HCT116 (cell line): ENCODE results near the gene UPK3BL2. TPM values are rescaled to one million over a fixed set of nuclear protein-coding genes. Genes with fewer than 3 reads are reported as not detected.
"Not testable (repeated sequence)": the region's sequence is repeated elsewhere in the genome, so short reads cannot be mapped to it uniquely, and the experiment has no call there.

ENCODE experiments used
- ATAC-seq: fragments of 200-7000 bp; cut with Tn5 transposase; 2 replicates; pipeline ENCODE4 v1.9.1; 2020; ENCODE audit warnings: mild to moderate bottlenecking, moderate library complexity
- BruUV-seq: library from RNA; stranded (reverse); fragments of 400-500 nt; replicated peaks from 2 replicates; lab custom pipeline; 2021; lab: Mats Ljungman, UMichigan
- CTCF ChIA-PET: fragments of 300-600 bp; sonication (Branson Sonifier 250); formaldehyde crosslinking; loops from one replicate; lab custom pipeline; 2021; ENCODE audit warnings: antibody characterized with exemption; lab: Charles Lee
- POLR2A ChIA-PET: fragments of 300-600, 350-600 bp; sonication (Branson Sonifier 250); formaldehyde crosslinking; loops from one replicate; lab custom pipeline; 2021; ENCODE audit warnings: antibody characterized with exemption; lab: Charles Lee
- RAD21 ChIA-PET, 2 experiments: fragments of 300-600 bp; sonication (Branson Sonifier 250); formaldehyde crosslinking; loops; one replicate each; lab custom pipeline; 2023; ENCODE audit warnings: low total read pairs in 2 of 2; ENCODE audit not compliant: uncharacterized antibody in 2 of 2, unreplicated experiment in 2 of 2, low non-redundant PET in 1 of 2; lab: Charles Lee
- DNase-seq: peaks from one replicate; pipeline ENCODE4 v3.0.0-alpha.2; 2010; ENCODE audit warnings: low read depth, low spot score
- H2AFZ ChIP-seq: fragments of 200-600 bp; shearing (Covaris generic), sonication (generic); 2 replicates; pipeline ENCODE4 v1.6.1; 2017; ENCODE audit warnings: low read depth, mixed run types, mixed read lengths, antibody characterized with exemption, low read length; ENCODE audit not compliant: poor library complexity, severe bottlenecking
- H3K27ac ChIP-seq: 2 replicates; pipeline ENCODE4 v1.5.1; 2012; ENCODE audit warnings: low read depth, low read length
- H3K27me3 ChIP-seq: fragments of 200-600 bp; sonication (generic); 2 replicates; pipeline ENCODE4 v1.6.1; 2016; ENCODE audit warnings: mixed run types, low read length, mixed read lengths; ENCODE audit not compliant: insufficient read depth
- H3K36me3 ChIP-seq, 2 experiments: fragments of 200-500 bp in 1 of 2; fragments of 200-600 bp in 1 of 2; sonication (Bioruptor generic) in 1 of 2; sonication (generic) in 1 of 2; 2 replicates each; pipeline versions ENCODE4 v1.5.1 to v1.6.1; 2014 to 2016; ENCODE audit warnings: low read length in 2 of 2, inconsistent platforms in 1 of 2, mixed read lengths in 1 of 2, mixed run types in 1 of 2; ENCODE audit not compliant: insufficient read depth in 2 of 2, control insufficient read depth in 1 of 2
- H3K4me1 ChIP-seq, 2 experiments: fragments of 200-600 bp in 1 of 2; sonication (generic) in 1 of 2; 2 replicates each; pipeline versions ENCODE4 v1.5.1 to v1.6.1; 2012 to 2017; ENCODE audit warnings: low read length in 2 of 2, inconsistent platforms in 1 of 2, mild to moderate bottlenecking in 1 of 2, mixed read lengths in 1 of 2, mixed run types in 1 of 2, moderate library complexity in 1 of 2; ENCODE audit not compliant: insufficient read depth in 2 of 2, control insufficient read depth in 1 of 2
- H3K4me2 ChIP-seq: fragments of 200-600 bp; sonication (generic); 2 replicates; pipeline ENCODE4 v1.6.1; 2017; ENCODE audit warnings: mixed run types, low read length, mixed read lengths
- H3K4me3 ChIP-seq, 2 experiments: fragments of 200-600 bp in 1 of 2; sonication (generic) in 1 of 2; replicated peaks in 1 of 2; 2 replicates each; pipeline ENCODE4 v1.5.1; 2011 to 2016; ENCODE audit warnings: low read length in 2 of 2, control low read depth in 1 of 2, low read depth in 1 of 2, mild to moderate bottlenecking in 1 of 2, mixed read lengths in 1 of 2, mixed run types in 1 of 2
- H3K79me2 ChIP-seq: fragments of 200-600 bp; sonication (generic); 2 replicates; pipeline ENCODE4 v1.6.1; 2017; ENCODE audit warnings: mild to moderate bottlenecking, mixed run types, low read length, moderate library complexity, mixed read lengths; ENCODE audit not compliant: insufficient read depth
- H3K9ac ChIP-seq: fragments of 200-600 bp; sonication (generic); 2 replicates; pipeline ENCODE4 v1.6.1; 2016; ENCODE audit warnings: low read length, mixed read lengths
- H3K9me2 ChIP-seq: fragments of 200-600 bp; sonication (generic), shearing (Covaris generic); 2 replicates; pipeline ENCODE4 v1.6.1; 2017; ENCODE audit warnings: mixed run types, mild to moderate bottlenecking, moderate library complexity; ENCODE audit not compliant: insufficient read depth
- H3K9me3 ChIP-seq, 2 experiments: fragments of 200-500 bp in 1 of 2; fragments of 200-600 bp in 1 of 2; sonication (Bioruptor generic) in 1 of 2; sonication (generic) in 1 of 2; 2 replicates each; pipeline ENCODE4 v1.6.1; 2014 to 2017; ENCODE audit warnings: low read length in 2 of 2, mixed read lengths in 2 of 2, inconsistent platforms in 1 of 2, low read depth in 1 of 2, mild to moderate bottlenecking in 1 of 2, mixed run types in 1 of 2, moderate library complexity in 1 of 2; ENCODE audit not compliant: control insufficient read depth in 1 of 2, insufficient read depth in 1 of 2
- H4K20me1 ChIP-seq: fragments of 200-600 bp; sonication (generic), shearing (Covaris generic); 2 replicates; pipeline ENCODE4 v1.6.1; 2017; ENCODE audit warnings: mixed run types, mild to moderate bottlenecking, moderate library complexity; ENCODE audit not compliant: insufficient read depth
- ELF1 ChIP-seq: IDR thresholded peaks from 2 replicates; pipeline ENCODE4 v1.6.1; 2012; ENCODE audit warnings: low read depth, borderline replicate concordance
- SIN3A ChIP-seq: IDR thresholded peaks from 2 replicates; pipeline ENCODE4 v1.6.1; 2012; ENCODE audit warnings: low read depth
- intact Hi-C: fragments of 100-400 bp; cut with micrococcal nuclease; formaldehyde crosslinking; loops from 2 replicates; pipeline ENCODE4 v1.10.0; 2022
- total RNA-seq: library from RNA; stranded (reverse); gene quantifications from one replicate; pipeline ENCODE4 v1.2.1, GENCODE V29; 2021; ENCODE audit not compliant: unreplicated experiment
- TF ChIP-seq, protein P1 (sequence below), 3 experiments: fragments of 200-600 bp in 1 of 3; sonication (generic) in 1 of 3; IDR thresholded peaks in 2 of 3; conservative IDR thresholded peaks in 1 of 3; 2 replicates each; pipeline ENCODE4 v1.5.1; 2012 to 2017; ENCODE audit warnings: low read depth in 2 of 3, low read length in 2 of 3, antibody characterized with exemption in 1 of 3, borderline replicate concordance in 1 of 3, control low read depth in 1 of 3, mild to moderate bottlenecking in 1 of 3, mixed read lengths in 1 of 3, mixed run types in 1 of 3, moderate library complexity in 1 of 3; ENCODE audit not compliant: insufficient read depth in 1 of 3

The UPK3BL2 gene
- total RNA-seq, 1 experiment from 2014 or later: 7.0 TPM

GRCh38 chr7:102574607-102575006 is 31.1 kb upstream of the UPK3BL2 start:
- H4K20me1 ChIP-seq, ATAC-seq, H3K36me3 ChIP-seq, CTCF ChIA-PET, BruUV-seq, H3K9me3 ChIP-seq, H3K27ac ChIP-seq, H3K9me2 ChIP-seq, H3K79me2 ChIP-seq, H2AFZ ChIP-seq, intact Hi-C loops, H3K9ac ChIP-seq, RAD21 ChIA-PET, H3K4me2 ChIP-seq, H3K27me3 ChIP-seq, H3K4me1 ChIP-seq, H3K4me3 ChIP-seq, DNase-seq, POLR2A ChIA-PET: not testable (repeated sequence)

- H3K9ac ChIP-seq: peak within 1 kb of the TSS; percentile 65
- H3K27ac ChIP-seq, H3K79me2 ChIP-seq, intact Hi-C loops, CTCF ChIA-PET, RAD21 ChIA-PET, H3K36me3 ChIP-seq, H4K20me1 ChIP-seq, BruUV-seq, POLR2A ChIA-PET, H2AFZ ChIP-seq, H3K27me3 ChIP-seq, H3K9me2 ChIP-seq, H3K9me3 ChIP-seq, H3K4me1 ChIP-seq: not testable (repeated sequence)
- peak within 1 kb of the TSS; percentile 59 for H3K4me2 ChIP-seq
- peak; percentile 39; the same call in 1 of the 2 replicates for TF ChIP-seq SIN3A
- peak; percentile 39 for TF ChIP-seq ELF1
- TF ChIP-seq, protein P1, sequence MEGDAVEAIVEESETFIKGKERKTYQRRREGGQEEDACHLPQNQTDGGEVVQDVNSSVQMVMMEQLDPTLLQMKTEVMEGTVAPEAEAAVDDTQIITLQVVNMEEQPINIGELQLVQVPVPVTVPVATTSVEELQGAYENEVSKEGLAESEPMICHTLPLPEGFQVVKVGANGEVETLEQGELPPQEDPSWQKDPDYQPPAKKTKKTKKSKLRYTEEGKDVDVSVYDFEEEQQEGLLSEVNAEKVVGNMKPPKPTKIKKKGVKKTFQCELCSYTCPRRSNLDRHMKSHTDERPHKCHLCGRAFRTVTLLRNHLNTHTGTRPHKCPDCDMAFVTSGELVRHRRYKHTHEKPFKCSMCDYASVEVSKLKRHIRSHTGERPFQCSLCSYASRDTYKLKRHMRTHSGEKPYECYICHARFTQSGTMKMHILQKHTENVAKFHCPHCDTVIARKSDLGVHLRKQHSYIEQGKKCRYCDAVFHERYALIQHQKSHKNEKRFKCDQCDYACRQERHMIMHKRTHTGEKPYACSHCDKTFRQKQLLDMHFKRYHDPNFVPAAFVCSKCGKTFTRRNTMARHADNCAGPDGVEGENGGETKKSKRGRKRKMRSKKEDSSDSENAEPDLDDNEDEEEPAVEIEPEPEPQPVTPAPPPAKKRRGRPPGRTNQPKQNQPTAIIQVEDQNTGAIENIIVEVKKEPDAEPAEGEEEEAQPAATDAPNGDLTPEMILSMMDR (IDR thresholded peaks at IDR 0.05 in 2 of 3, conservative IDR thresholded peaks at IDR 0.05 in 1 of 3; ENCODE audit: borderline replicate concordance in 1 of 3, insufficient read depth in 1 of 3, low read depth in 2 of 3, low read length in 2 of 3): peak; percentile 13 to 16 (median 16); a peak in 1 of 6 replicates
- ATAC-seq: peak; percentile 92
- peak; percentile 61 for DNase-seq
- peak within 1 kb of the TSS; percentile 55 to 61 for H3K4me3 ChIP-seq
Observed at GRCh38 chr7:102572261-102573239, 29.1 kb upstream of the UPK3BL2 start, which contains the start of gene POLR2J3. TSS of gene POLR2J3 (minus strand) at chr7:102572583. CDS start at chr7:102572521, 62 bp downstream.

DNA sequence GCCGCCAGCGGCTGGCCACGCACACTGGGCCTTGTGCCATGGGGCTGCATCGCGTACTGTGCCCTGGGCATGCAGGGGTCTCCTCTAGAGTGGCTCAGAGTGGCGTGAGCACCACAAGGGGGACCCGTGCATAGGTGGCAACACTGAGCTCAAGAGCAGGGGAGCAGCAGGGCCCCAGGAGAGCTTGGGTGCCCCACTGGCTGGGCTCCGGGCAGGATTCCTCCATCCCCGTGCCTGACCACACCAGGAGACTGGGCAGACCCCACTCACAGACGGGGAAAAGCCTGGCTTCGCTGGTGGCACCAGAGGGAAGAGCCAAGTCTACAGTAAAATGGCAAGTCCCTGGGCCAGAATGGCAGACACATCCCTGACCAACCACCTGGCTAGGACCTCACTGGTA is 25.1 kb upstream of the UPK3BL2 start:
- H2AFZ ChIP-seq, H3K79me2 ChIP-seq, BruUV-seq, H3K4me3 ChIP-seq, H3K9me3 ChIP-seq, H3K4me1 ChIP-seq, H3K27me3 ChIP-seq, DNase-seq, H3K9ac ChIP-seq, H3K36me3 ChIP-seq, intact Hi-C loops, POLR2A ChIA-PET, CTCF ChIA-PET, RAD21 ChIA-PET, H3K4me2 ChIP-seq, H3K9me2 ChIP-seq, ATAC-seq, H3K27ac ChIP-seq, H4K20me1 ChIP-seq: not testable (repeated sequence)
